GM21717 (cell line): ENCODE measurements around the gene BTBD2.

Source experiments
- ATAC-seq: cut with Tn5 transposase; IDR thresholded peaks from one replicate; pipeline ENCODE4 v1.9.1; 2021; ENCODE audit warnings: mild to moderate bottlenecking, moderate library complexity; ENCODE audit not compliant: unreplicated experiment

BTBD2 gene

DNA sequence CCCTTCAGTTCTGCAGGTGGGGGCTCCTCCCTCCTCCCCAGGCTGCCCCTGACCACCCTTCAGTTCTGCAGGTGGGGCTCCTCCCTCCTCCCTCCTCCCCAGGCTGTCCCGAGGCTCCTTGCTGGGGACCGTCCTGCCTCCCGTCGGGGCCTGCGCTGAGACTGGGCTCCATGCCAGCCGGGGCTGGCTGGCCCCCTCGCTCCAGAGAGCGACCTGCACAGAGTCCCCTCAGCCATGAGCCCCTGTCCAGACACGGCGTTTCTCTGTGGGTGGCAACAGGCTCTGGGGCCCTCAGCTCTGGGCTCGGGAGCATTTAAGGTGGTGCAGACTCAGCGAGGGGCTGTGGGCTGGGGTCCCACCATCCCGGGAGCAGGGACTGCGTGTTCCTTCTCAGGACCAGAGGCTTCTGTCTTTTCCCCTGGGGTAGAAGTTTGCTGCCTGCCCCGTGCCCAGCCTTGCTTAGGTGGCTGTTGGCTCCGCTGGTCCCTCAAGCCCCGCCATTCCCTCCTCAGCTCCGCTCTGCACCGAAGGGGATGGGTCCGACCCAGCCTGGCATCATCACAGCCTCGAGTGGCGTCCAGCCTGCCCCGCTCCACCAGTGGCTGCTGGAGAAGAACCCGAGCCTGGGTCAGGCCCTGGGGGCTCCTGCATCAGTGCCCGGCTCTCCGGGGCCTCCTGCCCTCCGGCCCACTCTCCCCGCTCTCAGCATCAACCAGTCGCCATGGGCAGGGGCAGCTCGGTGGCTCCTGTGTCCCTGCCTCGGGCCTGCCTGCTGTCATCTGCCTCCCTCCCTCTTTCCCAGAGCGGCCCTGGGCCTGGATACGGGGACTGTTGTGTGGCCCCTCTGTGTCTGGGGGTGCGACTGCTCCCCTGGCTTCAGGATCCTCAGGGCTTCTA, 47.0 kb downstream of the BTBD2 start:
- ATAC-seq: no peak

DNA sequence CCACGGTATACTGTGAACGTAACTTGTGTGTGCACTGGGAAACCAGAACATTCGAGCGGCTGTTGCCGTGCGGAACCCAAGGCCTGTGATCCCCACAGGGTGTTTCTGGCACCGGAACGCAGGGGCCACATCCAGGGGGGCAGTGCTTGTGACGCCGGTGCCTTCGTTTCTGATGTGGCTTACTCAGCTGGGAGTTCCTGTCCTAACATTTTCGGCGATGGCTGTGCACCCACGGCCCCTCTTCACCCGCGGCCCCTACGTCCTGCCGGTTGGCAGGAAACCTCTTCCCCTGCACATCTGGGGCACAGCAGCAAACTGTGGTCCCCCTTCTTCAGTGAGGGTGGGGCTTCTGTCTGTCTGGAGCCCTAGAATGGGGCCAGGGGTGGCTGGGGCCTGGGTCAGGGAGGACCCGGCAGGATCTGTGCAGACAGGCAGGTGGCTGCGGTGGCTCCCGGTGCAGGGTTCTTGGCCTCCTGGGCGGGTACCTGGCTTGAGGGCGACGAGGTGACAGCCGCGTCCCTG, 48.4 kb downstream of the BTBD2 start:
- ATAC-seq: no peak

DNA sequence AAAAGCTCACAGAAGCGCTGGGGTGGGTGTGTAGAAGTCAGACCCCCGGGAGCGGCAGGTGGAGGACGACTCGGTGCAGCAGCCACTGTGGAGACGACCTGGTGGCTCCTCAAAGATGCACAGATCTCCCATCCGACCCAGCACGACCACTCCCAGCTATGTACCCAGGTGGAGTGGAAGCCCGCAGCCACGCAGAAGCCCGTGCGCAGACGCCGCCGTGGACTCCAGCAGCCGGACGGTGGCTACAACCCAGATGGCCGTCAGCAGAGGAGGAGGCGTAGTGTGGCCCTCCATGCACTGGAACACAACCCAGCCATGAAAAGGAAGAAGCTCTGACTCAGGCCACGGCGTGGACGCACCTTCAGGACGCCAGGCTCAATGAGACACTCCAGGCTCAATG, 52.8 kb downstream of the BTBD2 start:
- ATAC-seq: no peak

DNA sequence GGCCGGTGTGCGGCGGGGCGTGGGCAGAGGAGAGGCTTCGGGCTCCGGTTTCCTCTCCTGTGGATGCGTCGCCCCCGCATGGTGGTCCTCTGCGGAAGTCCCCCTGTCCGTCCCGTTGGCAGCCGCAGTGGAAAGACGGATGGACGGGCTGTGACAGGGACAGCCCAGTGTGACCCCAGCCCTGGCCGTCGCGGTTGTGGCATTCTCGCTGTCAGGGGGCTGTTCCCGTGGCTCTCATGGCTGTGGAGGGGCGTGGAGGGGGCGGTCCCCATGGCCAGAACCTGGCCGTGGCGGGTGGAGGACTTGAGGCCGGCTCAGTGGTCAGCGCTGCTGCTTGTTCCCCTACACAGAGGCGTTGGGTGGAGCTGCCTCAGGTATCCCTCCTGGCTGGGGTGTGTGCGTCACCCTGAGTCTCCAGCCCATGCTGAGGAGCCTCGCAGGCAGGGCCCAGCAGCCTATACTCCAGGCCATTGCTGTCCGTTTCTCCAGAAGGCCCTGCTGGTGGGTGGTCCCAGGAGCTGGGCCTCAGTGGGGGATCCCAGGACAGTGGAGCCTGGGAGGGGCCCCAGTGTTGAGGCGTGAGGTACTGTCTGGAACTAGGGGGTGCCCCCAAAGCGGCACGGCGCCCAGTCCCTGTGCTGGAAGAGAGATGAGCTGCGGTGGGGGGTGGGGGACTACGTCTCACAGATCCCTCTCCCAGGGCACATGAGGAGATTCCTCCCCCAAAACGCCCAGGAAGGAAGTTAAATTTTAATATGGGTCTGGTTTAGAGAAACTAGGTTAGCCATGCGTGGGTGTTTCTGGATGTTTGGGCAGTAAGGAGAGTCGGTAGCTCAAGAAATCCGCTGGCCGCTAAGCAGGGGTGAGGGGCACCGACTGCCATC, 54.3 kb downstream of the BTBD2 start:
- ATAC-seq: no peak

DNA sequence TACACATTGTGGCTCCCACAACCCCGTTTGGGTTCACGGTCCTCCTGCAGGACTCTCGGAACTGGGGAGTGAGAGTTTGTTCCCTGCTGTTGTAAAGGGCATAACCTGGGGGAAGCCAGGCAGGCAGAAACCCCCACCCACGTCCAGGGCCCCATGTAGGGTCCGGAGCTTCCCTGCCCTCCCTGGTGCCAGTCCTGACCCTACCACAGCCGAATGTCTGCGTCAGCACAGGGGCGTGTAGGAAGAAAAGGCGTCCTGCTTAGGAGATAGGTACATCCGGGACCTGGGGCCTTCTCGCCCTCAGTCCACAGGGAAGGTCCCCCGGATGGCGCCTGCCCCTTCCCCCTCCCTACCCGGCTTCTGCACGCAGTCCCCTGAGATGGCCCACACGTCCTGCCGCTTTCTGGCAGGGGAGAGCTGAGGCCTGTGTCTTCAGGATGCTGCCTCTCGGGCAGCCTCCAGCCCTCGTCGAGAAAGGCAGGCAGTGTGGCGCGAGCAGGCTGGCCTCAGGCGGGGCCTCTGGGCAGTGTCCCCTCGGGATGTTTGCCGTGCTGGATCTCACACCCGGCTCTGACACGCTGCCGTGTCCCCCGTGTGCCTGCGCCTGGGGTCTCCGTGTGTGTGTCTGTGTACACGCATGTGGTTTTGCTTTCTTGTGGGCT, 55.5 kb downstream of the BTBD2 start:
- no peak for ATAC-seq

DNA sequence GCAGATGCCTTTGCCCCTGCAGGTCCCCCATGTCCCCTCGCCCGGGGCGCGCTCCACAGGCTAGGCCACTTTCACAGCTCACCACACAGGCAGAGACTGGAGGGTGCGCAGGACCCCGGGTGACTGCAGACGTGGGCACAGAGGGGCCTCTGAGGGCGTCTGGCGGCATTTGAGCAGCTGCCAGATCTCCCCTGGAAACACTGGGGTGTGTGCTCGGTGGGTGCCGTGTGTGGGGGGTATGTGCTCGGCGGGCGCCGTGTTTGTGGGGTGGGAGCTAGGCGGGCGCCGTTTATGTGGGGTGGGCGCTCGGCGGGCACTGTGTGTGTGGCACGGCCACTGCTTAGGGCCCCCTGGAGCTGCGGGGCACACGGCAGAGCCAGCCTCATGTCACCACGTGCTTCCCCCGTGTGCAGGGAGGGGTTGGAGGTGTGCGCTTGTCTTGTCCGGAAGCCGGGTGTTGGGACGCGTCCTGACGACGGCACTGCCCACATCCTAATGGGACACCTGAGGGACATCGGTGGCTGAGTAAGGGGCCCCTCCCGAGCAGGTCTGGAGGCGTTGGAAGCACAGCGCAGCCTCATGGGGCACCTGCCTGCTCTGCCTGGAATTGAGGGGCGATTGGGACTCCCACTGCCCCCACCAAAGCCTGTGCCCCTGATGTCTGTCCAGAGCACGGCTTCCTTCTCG, 57.8 kb downstream of the BTBD2 start:
- ATAC-seq: no peak

DNA sequence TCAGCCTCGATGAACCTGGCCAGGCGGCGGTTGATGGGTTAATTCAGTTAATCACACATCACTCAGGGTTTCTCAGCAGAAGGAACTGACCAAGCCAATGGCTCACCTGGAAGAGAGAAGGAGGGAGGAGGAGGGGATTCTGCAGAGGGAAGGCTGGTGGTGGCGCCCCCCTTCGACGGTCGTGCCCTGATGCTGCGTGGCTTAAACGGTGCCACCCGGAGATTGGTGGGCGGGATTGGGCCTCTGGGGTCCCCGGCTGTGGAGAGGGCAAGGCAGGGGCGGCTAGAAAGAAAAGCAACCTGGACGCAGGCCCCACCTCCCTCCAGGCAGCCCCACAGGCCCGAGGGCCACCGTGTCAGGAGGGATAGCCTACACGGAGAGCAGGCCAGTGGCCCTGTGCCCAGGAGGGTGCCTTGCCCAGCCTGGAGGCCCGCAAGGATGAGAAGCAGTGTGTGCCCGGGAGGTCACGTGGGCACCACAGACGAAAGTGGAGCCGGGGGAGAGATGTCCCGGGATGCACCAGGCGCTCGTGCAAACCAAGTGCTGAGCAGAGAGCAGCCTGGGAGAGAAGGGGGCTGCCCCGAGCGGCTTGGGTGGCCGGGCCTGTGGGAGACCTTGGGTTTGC, 58.5 kb downstream of the BTBD2 start:
- no peak for ATAC-seq

DNA sequence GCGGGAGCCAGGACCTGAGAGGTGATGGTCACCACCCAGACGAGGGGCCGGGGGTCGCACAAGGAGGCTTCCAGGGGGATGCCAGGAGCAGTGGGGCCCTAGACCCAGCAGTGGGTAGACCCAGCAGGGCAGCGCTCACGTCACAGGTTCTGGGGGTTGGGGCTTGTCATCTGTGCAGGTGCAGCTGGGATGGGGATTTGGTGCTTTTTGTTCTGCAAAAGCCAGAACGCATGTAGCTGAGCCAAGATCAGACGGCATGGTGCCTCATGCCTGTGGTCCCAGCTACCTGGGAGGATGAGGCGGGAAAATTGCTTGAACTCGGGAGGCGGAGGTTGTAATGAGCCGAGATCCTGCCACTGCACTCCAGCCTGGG, 59.4 kb downstream of the BTBD2 start:
- no peak for ATAC-seq

DNA sequence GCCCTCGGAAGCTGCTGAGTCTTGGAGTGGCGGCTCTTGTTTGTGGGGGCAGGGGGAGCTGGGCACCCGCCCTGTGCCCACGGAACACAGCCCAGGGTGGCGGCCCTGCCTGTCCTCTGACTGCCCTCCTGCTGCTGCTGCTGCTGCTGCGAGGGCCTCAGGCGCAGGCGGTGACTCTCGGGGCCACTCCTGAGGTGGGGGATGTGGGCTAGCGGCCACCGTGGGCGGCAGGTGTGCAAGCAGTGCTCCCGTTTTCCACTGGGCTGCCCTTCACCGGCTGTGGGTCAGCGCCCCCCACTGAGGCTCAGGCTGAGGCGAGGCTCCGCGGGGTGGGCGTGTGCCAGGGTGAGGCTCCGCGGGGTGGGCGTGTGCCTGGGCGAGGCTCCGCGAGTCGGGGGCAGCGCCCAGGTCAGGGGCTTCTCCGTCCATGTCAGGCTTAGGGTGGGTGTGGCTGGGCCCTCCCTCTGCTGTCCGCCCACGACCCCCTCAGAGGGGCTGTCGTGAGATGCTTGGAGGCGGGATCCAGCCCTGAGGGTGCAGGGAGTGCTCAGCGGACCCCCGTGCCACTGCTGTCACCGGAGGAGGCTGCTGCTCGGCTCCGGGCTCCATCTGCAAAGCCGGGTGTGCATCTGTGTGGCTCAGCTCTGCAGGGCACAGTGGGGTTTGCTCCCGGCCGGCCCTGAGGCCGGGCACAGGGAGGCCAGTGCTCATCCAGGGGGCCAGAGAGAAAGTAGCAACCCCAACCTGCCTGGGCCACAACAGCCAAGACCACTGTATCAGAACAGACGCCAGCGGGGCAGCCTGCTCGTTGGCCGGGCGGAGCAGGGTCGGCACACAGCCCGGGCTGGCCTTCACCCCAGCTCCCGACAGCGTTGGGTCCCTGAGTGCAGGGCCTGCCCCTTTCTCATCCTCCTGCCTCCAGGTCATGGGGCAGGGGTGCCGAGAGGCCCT, 60.1 kb downstream of the BTBD2 start:
- ATAC-seq: no peak

DNA sequence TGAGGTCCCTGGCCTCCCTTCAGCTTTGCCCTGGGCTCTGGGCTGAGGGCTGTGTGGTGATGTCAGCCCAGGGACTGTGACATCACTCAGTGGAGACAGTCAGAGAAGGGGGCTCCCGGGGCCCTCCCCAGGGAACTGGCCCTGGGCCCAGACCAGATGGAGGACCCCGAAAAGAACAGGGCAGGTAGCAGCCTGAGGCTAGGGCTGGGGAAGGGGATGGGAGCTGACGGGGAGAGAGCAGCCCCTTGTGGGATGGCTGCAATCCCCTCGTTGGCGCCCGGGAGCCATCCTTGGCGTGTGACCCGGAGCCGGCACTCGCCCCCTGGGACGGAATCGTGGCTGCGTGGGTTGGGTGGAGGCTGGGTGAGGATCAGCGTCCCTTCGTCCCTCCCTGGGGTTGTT, 61.0 kb downstream of the BTBD2 start:
- no peak for ATAC-seq

DNA sequence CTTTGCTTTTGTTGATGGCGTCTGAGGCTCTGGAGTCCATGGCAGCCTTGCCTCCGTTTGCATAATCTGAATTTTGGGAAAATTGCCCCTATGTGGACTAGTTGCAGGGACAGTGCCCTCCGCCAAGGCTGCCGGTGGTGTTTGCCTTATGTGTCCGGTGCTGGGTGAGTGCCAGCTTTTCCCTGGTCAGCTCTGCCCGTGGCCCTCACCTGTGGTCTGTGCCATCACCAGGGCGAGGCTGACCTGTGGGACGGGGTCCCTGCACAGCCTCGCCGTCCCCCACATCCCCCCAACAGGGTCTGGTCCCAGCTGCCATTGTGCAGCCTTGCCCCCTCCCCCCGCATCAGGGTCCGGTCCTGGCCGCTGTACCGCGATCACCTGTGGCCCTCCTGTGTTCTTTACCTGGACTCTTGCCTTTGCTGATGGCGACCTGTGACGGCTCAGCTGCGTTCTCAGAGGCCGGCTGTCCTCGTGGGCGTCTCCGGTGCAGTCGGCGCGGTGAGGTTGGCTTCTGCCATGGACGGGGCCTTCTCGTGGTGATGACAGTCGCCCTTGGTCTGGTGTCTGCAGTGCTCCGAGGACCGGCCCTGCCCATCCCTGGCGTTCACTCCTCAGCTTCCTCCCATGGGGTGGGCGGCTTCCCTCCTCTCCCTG, 61.9 kb downstream of the BTBD2 start:
- ATAC-seq: no peak

DNA sequence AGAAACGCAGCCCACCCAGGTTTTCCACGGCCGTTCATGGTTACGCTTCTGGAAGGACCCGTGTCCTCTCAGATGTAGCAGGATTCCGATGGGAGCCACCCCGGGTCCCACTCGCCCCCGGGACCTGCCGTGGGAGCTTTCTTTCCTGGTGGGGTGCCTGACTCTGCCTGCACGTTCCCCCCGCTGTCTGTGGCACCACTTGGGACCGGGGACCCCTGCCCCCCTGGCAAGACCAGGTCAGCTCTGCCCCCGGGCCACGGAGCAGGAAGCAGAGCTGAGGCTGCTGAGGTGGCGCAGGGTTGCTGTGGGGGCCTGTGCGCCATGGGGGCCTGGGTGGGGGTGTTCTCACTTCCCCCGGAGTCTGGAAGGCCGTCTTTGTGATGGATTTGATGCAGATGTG, 62.5 kb downstream of the BTBD2 start:
- no peak for ATAC-seq

DNA sequence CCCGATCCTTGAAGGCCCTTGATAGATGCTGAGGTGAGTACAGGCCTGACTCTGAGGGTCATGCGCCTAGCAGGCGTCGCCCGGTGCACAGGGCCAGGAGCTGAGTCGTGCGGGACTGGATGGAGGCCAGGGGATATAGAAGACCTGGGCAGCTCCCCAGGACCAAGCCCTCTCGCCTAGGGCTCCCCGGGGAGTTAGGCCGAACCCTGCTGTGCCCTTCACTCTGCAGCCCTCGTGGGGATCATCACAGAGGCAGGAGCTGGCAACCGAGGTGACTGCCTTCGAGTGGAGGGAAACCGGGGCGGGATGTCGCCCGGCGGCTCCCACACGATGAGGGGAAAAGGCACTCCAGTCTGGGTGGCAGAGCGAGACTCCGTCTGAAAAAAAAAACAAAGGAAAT, 62.9 kb downstream of the BTBD2 start:
- no peak for ATAC-seq

DNA sequence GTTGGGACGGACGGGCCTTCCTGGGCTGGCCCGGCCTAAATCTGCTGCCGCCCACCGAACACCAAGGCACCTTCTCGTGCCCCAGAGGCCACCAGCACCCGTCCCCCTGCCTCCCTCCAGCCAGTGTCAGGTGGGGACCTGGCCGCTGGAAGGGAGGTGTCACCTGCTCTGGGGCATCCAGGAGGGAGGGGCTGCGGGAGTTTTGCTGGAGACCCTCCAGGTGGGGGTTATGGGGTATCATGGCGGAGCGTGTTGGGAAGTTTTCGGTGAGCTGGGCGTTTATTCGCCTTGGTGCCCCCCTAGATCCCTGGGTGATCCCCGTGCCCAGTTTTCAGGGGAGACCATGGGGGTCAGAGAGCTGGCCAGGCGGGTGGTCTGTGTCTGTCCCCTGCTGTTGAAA, 64.9 kb downstream of the BTBD2 start:
- ATAC-seq: no peak

DNA sequence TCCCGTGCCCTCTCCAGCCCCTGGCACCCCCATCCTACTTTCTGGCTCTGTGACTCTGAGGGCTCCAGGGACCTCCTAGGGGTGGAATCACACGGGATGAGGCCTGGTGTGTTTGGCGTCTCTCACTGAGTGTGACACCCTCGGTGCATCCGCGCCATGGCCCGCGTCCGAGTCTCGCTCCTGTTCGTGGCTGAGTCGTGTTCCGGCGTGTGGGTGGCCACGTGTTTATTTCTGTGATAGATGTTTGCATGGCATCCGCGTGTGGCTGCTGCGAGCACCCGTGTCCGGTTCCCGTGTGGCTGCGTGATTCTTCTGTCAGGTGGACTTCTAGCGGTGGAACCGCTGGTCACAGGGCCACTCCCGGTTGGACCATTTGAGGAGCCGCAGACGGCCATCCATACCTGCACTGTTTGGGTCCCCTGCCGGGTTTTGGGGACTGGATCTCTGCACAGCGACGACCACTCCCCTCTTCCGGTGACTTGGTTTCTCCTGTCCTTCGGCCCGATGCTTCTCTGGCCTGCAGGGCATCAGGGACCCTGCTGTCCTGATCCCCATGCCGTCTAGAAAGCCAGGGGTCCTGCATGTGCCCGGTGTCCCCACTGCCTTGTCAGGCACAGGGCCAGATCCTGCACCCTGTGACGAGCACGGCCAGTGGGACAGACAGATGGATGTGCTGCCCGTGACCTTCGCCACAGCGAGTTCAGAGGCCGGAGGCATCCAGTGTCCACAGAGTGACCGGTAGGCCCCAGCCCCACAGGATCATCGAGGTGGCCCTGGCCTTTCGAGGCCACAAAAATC, 66.0 kb downstream of the BTBD2 start:
- ATAC-seq: no peak

DNA sequence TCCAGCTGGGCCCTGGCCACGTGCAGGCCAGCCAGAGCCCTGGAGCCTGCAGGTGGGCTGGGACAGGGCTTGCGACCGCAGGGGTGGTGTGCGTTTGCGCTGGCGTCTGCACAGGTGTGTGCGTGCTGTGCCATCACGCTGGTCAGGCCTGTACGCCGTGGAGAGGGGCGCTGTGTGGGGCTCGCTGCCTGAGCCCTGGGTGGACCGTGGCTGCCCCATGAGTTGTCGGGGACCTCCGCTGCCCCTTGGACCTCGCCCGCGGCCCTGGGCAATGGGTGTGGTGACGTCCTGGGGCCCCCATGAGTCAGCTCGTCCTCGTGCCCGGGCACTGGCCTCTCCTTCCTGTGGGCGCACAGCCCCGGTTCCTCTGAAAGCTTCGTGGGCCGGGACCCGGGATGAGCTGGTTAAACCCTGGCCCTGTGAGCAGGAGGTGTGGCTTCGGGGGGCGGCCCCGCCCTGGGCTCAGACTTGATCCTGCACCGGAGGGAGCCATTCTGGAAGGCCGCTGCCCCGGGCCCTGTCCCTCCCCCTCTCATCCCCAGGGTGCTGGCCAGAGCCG, 67.8 kb downstream of the BTBD2 start:
- no peak for ATAC-seq

DNA sequence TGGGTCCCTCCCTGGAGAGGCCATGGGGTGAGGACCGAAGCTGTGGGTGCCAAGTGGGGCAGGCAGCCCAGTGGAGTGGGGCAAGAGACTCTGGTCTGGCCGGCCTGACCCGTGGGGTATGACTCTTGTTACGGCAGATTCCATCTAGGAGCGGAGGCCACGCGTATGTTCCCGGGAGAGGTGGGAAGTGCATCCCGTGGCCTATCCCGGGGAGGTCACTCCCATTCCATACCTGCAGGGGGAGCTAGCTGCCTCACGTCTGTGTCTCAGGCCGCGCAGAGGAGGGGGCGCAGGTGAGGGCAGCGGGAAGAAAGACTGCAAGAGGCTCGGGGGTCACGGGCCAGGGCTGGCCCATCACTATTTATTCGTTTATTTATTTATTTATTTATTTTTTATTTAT, 69.6 kb downstream of the BTBD2 start:
- ATAC-seq: no peak
